22Rv1 (cell line): Measurements from ENCODE around the gene COL9A3.

Experiments
- CTCF ChIP-seq: fragments of 450-650 bp; IDR thresholded peaks from 2 replicates; pipeline ENCODE4 v1.5.1; 2017; ENCODE audit warnings: mild to moderate bottlenecking
- ZFX ChIP-seq: fragments of 450-650 bp; IDR thresholded peaks from 2 replicates; pipeline ENCODE4 v1.6.1; 2017; ENCODE audit warnings: antibody characterized with exemption, borderline replicate concordance

DNA sequence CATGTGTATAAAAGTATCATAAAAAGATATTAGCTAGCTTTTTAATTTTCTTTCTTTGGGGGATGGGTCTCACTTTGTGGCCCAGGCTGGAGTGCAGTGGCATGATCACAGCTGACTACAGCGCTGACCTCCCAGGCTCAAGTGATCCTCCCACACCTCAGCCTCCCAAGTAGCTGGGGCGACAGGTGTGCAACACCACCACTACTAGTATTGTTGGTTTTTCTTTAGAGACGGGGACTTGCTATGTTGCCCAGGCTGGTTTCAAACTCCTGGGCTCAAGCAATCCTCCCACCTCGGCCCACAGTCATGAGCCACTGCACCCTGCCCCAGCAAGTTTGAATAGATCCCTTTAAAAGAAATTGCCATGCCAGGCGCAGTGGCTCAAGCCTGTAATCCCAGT lies 38.3 kb downstream of the COL9A3 start:
- TF ChIP-seq CTCF: no peak
- TF ChIP-seq ZFX: no peak
